Tibial nerve (tissue), 4 donors: ENCODE results near the gene MAPK1. TPM values are rescaled to one million over a fixed set of nuclear protein-coding genes. Genes with fewer than 3 reads are reported as not detected.
"Not testable (repeated sequence)": the region's sequence is repeated elsewhere in the genome, so short reads cannot be mapped to it uniquely, and the experiment has no call there.

ENCODE experiments used
- DNase-seq, 2 donors: peaks; one replicate each; pipeline ENCODE4 v3.0.0-alpha.2; 2019; ENCODE audit warnings: low spot score in 2 of 2
- H3K27ac ChIP-seq, 4 donors: fragments of 200-600 bp; sonication (generic) in 3 of 4; one replicate each; pipeline ENCODE4 v1.5.1; 2017 to 2019; ENCODE audit warnings: mild to moderate bottlenecking in 1 of 4
- H3K27me3 ChIP-seq, 2 donors: fragments of 200-600 bp; sonication (generic) in 1 of 2; one replicate each; pipeline versions ENCODE4 v1.5.1 to v1.6.0; 2017 to 2019
- H3K36me3 ChIP-seq, 3 donors: fragments of 200-600 bp; sonication (generic); one replicate each; pipeline ENCODE4 v1.5.1; 2018 to 2019
- H3K4me1 ChIP-seq, 4 donors: fragments of 200-600 bp; sonication (generic) in 3 of 4; one replicate each; pipeline ENCODE4 v1.5.1; 2017 to 2019
- H3K4me3 ChIP-seq, 4 donors: fragments of 200-600 bp; sonication (generic) in 3 of 4; one replicate each; pipeline ENCODE4 v1.5.1; 2017 to 2019; ENCODE audit warnings: mild to moderate bottlenecking in 1 of 4, moderate library complexity in 1 of 4
- H3K9me3 ChIP-seq, 4 donors: fragments of 200-600 bp; sonication (generic) in 3 of 4; one replicate each; pipeline ENCODE4 v1.5.1; 2017 to 2019
- CTCF ChIP-seq, 5 experiments: fragments of 200-600 bp in 3 of 5; fragments of 450-650 bp in 2 of 5; sonication (generic) in 3 of 5; IDR thresholded peaks; one replicate each; pipeline ENCODE4 v1.5.1; 2016 to 2019; ENCODE audit warnings: antibody characterized with exemption in 5 of 5, mild to moderate bottlenecking in 3 of 5, moderate library complexity in 2 of 5
- EP300 ChIP-seq, 2 donors: sonication (generic); formaldehyde crosslinking; IDR thresholded peaks; one replicate each; pipeline ENCODE4 v1.6.1; 2017; ENCODE audit warnings: antibody characterized with exemption in 2 of 2, mild to moderate bottlenecking in 1 of 2
- POLR2A ChIP-seq, 2 donors: fragments of 450-650 bp; IDR thresholded peaks; one replicate each; pipeline ENCODE4 v1.6.1; 2017; ENCODE audit warnings: antibody characterized with exemption in 2 of 2, mild to moderate bottlenecking in 2 of 2, moderate library complexity in 2 of 2
- WGBS, 2 donors: methylation state at CpG; one replicate each; pipeline ENCODE4 v1.1.5; 2018; 5-methylcytosine and 5-hydroxymethylcytosine counted together
- total RNA-seq, 4 donors: library from RNA; depleted of rRNA; stranded (reverse); fragments of >200 nt; gene quantifications; one replicate each; pipeline ENCODE4 v1.1.0, GENCODE V29; 2016

The MAPK1 gene
- total RNA-seq, 4 donors from 2014 or later, result 58.1 to 95.3 (median 73.1) TPM

GRCh38 chr22:21791635-21792625 lies 75.5 kb downstream of the MAPK1 start:
- H3K4me3 ChIP-seq, result no peak overlapping the region
- no peak for DNase-seq
- no peak for TF ChIP-seq POLR2A (IDR thresholded peaks at IDR 0.05)
- TF ChIP-seq EP300 (IDR thresholded peaks at IDR 0.05), result no peak
- no peak for TF ChIP-seq CTCF (IDR thresholded peaks at IDR 0.05)
- H3K9me3 ChIP-seq, result no peaks in the 10 kb centered on the region
- no peak overlapping the region for H3K27ac ChIP-seq
- no peaks in the 10 kb centered on the region for H3K27me3 ChIP-seq
- H3K4me1 ChIP-seq, result peaks cover 0 to 9% (median 0%) of the 10 kb centered on the region in 4 donors
- peaks cover 0 to 73% (median 0%) of the 10 kb centered on the region in 3 donors for H3K36me3 ChIP-seq
- WGBS, 2 donors, result 71 to 78% methylated on average over 11 of the region's 11 CpGs

DNA sequence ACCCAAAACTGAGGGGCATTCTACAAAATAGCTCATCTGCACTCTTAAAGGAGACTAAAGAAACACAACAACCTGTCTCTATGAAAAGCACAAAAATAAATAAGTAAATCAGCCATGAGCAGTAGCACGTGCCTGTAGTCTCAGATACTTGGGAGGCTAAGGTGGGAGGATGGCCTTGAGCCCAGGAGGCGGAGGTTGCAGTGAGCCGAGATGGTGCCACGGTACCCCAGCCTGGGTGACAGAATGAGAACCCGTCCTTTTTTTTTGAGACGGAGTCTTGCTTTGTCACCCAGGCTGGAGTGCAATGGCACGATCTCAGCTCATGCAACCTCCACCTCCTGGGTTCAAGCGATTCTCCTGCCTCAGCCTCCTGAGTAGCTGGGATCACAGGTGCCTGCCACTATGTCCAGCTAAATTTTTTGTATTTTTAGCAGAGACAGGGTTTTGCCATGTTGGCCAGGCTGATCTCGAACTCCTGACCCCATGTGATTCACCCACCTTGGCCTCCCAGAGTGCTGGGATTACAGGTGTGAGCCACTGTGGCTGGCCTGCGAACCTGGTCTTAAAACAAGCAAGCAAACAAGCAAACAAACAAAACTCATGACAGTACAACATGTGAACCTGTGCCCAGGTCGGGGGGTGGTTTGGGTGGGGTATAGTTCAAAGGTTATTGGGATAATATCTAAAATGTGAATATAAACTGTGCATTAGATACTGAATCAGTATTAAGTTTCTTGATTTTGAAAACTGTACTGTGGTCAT lies 76.4 kb downstream of the MAPK1 start:
- H3K4me3 ChIP-seq, H3K4me1 ChIP-seq, H3K27me3 ChIP-seq, DNase-seq, H3K27ac ChIP-seq, H3K9me3 ChIP-seq: not testable (repeated sequence)
- H3K36me3 ChIP-seq, result peaks cover 0 to 68% (median 0%) of the 10 kb centered on the region in 3 donors
- WGBS, 2 donors, result 89 to 93% methylated on average over 11 of the region's 11 CpGs

GRCh38 chr22:21790359-21790758 lies 77.1 kb downstream of the MAPK1 start:
- H3K27me3 ChIP-seq, result no peaks in the 10 kb centered on the region
- no peak overlapping the region for H3K4me3 ChIP-seq
- TF ChIP-seq EP300 (IDR thresholded peaks at IDR 0.05), result no peak
- TF ChIP-seq CTCF (IDR thresholded peaks at IDR 0.05), result no peak
- TF ChIP-seq POLR2A (IDR thresholded peaks at IDR 0.05), result no peak
- H3K9me3 ChIP-seq, result no peaks in the 10 kb centered on the region
- no peak overlapping the region for H3K27ac ChIP-seq
- no peaks in the 10 kb centered on the region for H3K4me1 ChIP-seq
- peaks cover 0 to 68% (median 0%) of the 10 kb centered on the region in 3 donors for H3K36me3 ChIP-seq
- no peak for DNase-seq

DNA sequence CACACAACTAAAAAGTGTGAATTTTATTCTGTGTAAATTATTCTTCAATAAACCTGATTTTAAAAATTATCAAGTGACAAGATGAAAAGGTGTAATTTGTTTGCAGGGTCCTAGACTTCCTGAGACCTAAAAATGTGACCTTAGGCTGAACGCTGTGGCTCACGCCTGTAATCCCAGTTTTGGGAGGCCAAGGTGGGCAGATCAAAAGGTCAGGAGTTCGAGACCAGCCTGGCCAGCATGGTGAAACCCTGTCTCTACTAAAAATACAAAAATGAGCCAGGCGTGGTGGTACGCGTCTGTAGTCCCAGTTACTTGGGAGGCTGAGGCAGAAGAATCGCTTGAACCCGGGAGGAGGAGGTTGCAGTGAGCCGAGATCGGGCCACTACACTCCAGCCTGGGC lies 79.9 kb downstream of the MAPK1 start:
- WGBS, 2 donors, result 93 to 95% methylated on average over 10 of the region's 10 CpGs

GRCh38 chr22:21780259-21780658 lies 87.2 kb downstream of the MAPK1 start:
- no peak overlapping the region for H3K27ac ChIP-seq
- H3K36me3 ChIP-seq, result peaks cover 0 to 64% (median 0%) of the 10 kb centered on the region in 3 donors
- no peak for TF ChIP-seq EP300 (IDR thresholded peaks at IDR 0.05)
- no peak for TF ChIP-seq CTCF (IDR thresholded peaks at IDR 0.05)
- no peak for TF ChIP-seq POLR2A (IDR thresholded peaks at IDR 0.05)
- WGBS, 2 donors, result 93 to 97% methylated on average over 2 of the region's 2 CpGs
- H3K4me3 ChIP-seq, result no peak overlapping the region
- peaks cover 0 to 13% (median 4%) of the 10 kb centered on the region in 4 donors for H3K4me1 ChIP-seq
- no peak for DNase-seq
- no peaks in the 10 kb centered on the region for H3K27me3 ChIP-seq
- no peaks in the 10 kb centered on the region for H3K9me3 ChIP-seq

More for the DNA sequence above, 79.9 kb downstream of the MAPK1 start:
- not testable (repeated sequence) for H3K4me3 ChIP-seq, DNase-seq, H3K4me1 ChIP-seq, H3K27ac ChIP-seq, H3K9me3 ChIP-seq, H3K27me3 ChIP-seq
- peaks cover 0 to 74% (median 0%) of the 10 kb centered on the region in 3 donors for H3K36me3 ChIP-seq

- peak overlapping the region in 1 of 4 donors; percentile 9 for H3K27ac ChIP-seq
- H3K36me3 ChIP-seq, result peaks cover 0 to 56% (median 0%) of the 10 kb centered on the region in 3 donors
- no peak overlapping the region for H3K4me3 ChIP-seq
- no peaks in the 10 kb centered on the region for H3K27me3 ChIP-seq
- 90 to 93% methylated on average over 2 of the region's 2 CpGs for WGBS, 2 donors
- DNase-seq, result no peak
- peaks cover 0 to 20% (median 8%) of the 10 kb centered on the region in 4 donors for H3K4me1 ChIP-seq
- TF ChIP-seq CTCF (IDR thresholded peaks at IDR 0.05) (no peak), POLR2A (IDR thresholded peaks at IDR 0.05) (no peak), EP300 (IDR thresholded peaks at IDR 0.05) (no peak)
- no peaks in the 10 kb centered on the region for H3K9me3 ChIP-seq
Observed at GRCh38 chr22:21779444-21779843, 88.0 kb downstream of the MAPK1 start.
